Lower leg skin (tissue), 3 donors: ENCODE measurements around the gene MVD.

ENCODE experiments used
- CTCF ChIP-seq, 3 donors: fragments of 450-650 bp; IDR thresholded peaks; one replicate each; pipeline ENCODE4 v1.5.1; 2016; ENCODE audit warnings: antibody characterized with exemption in 3 of 3, mild to moderate bottlenecking in 3 of 3, moderate library complexity in 2 of 3
- POLR2A ChIP-seq, 2 donors: fragments of 450-650 bp; IDR thresholded peaks; one replicate each; pipeline ENCODE4 v1.6.1; 2016 to 2017; ENCODE audit warnings: antibody characterized with exemption in 2 of 2, mild to moderate bottlenecking in 1 of 2, moderate library complexity in 1 of 2

GRCh38 chr16:88691129-88691813, 28.4 kb upstream of the MVD start:
- TF ChIP-seq CTCF (IDR thresholded peaks at IDR 0.05), result no peak
- no peak for TF ChIP-seq POLR2A (IDR thresholded peaks at IDR 0.05)
